PC-9 (cell line): ENCODE results near the gene HAGHL. TPM values are rescaled to one million over a fixed set of nuclear protein-coding genes. Genes with fewer than 3 reads are reported as not detected.

Source experiments
- BruUV-seq: library from RNA; stranded (reverse); fragments of 400-500 nt; replicated peaks from 2 replicates; lab custom pipeline; 2021; lab: Mats Ljungman, UMichigan
- CTCF ChIA-PET: fragments of 300-600 bp; sonication (Branson Sonifier 250); formaldehyde crosslinking; loops from one replicate; lab custom pipeline; 2022; ENCODE audit warnings: antibody characterized with exemption; lab: Charles Lee
- POLR2A ChIA-PET: fragments of 300-600 bp; sonication (Branson Sonifier 250); formaldehyde crosslinking; loops from one replicate; lab custom pipeline; 2022; ENCODE audit warnings: antibody characterized with exemption; ENCODE audit not compliant: unreplicated experiment; lab: Charles Lee
- DNase-seq, 2 experiments: peaks; one replicate each; pipeline versions ENCODE4 v3.0.0 to v3.0.0-alpha.2; 2015 to 2022; ENCODE audit warnings: mixed read lengths in 1 of 2
- H2AFZ ChIP-seq: fragments of 200-600 bp; sonication (generic); 2 replicates; pipeline ENCODE4 v1.8.1; 2017; ENCODE audit warnings: antibody characterized with exemption
- H3F3A ChIP-seq: fragments of 200-600 bp; sonication (generic); 2 replicates; pipeline ENCODE4 v1.8.1; 2017; ENCODE audit warnings: antibody characterized with exemption, mild to moderate bottlenecking, low read depth; ENCODE audit not compliant: insufficient read depth
- H3K27ac ChIP-seq: fragments of 200-600 bp; sonication (generic); 2 replicates; pipeline ENCODE4 v1.6.1; 2016; ENCODE audit warnings: mixed run types
- H3K27me3 ChIP-seq: fragments of 200-600 bp; sonication (generic); 2 replicates; pipeline ENCODE4 v1.6.1; 2016; ENCODE audit warnings: low read depth, mixed run types; ENCODE audit not compliant: insufficient read depth
- H3K36me3 ChIP-seq: fragments of 200-600 bp; sonication (generic); 2 replicates; pipeline ENCODE4 v1.6.1; 2016; ENCODE audit warnings: low read depth, mixed run types
- H3K4me1 ChIP-seq: fragments of 200-600 bp; sonication (generic); replicated peaks from 2 replicates; pipeline ENCODE4 v1.6.1; 2016; ENCODE audit warnings: mixed run types; ENCODE audit not compliant: insufficient read depth
- H3K4me2 ChIP-seq: fragments of 200-600 bp; sonication (generic); 2 replicates; pipeline ENCODE4 v1.6.1; 2017; ENCODE audit warnings: mixed run types
- H3K4me3 ChIP-seq: fragments of 200-600 bp; sonication (generic); 2 replicates; pipeline ENCODE4 v1.6.1; 2016; ENCODE audit warnings: mixed run types
- H3K79me2 ChIP-seq: fragments of 200-600 bp; sonication (generic); 2 replicates; pipeline ENCODE4 v1.6.1; 2017; ENCODE audit warnings: low read depth, mixed run types
- H3K9me2 ChIP-seq: fragments of 200-600 bp; sonication (generic); 2 replicates; pipeline ENCODE4 v1.8.1; 2017; ENCODE audit warnings: mild to moderate bottlenecking; ENCODE audit not compliant: insufficient read depth
- H3K9me3 ChIP-seq: fragments of 200-600 bp; sonication (generic); 2 replicates; pipeline ENCODE4 v1.8.1; 2016; ENCODE audit warnings: low read depth; ENCODE audit not compliant: insufficient read depth
- H4K20me1 ChIP-seq: fragments of 200-600 bp; sonication (generic); 2 replicates; pipeline ENCODE4 v1.8.1; 2017; ENCODE audit not compliant: insufficient read depth
- EZH2 ChIP-seq: fragments of 200-600 bp; sonication (generic); IDR thresholded peaks from 2 replicates; pipeline ENCODE4 v1.8.0; 2017; ENCODE audit warnings: antibody characterized with exemption, low read depth
- intact Hi-C: fragments of 100-400 bp; cut with micrococcal nuclease; formaldehyde crosslinking; loops from one replicate; pipeline ENCODE4 v1.10.0; 2022; ENCODE audit not compliant: unreplicated experiment
- total RNA-seq: library from RNA; stranded (reverse); gene quantifications from 2 replicates; pipeline ENCODE4 v1.2.3, GENCODE V29; 2021
- TF ChIP-seq, protein P1 (sequence below): fragments of 200-600 bp; sonication (generic); conservative IDR thresholded peaks from 2 replicates; pipeline ENCODE4 v1.6.1; 2017; ENCODE audit warnings: mixed run types, antibody characterized with exemption, mild to moderate bottlenecking, moderate library complexity

The HAGHL gene
- total RNA-seq, 1 experiment from 2014 or later = 31.0 TPM

DNA sequence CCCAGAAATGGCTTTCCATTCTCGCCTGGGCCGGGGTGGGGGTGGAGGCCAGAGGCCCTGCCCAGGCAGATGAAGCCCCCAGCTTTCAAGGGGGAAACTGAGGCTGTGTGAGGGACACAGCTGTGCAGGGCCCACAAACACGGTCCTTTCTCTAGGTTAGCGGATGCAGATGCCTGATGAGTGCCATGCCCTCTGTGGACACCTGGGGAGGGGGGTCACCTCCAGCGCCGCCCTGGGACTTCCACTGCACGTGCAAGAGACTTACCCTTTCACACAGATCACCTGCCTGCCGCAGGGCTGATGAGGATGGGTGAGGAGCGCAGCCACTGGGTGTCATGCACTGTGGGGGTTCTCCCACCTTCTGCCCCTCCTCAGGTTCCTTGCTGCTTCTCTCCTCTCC, 8.5 kb upstream of the HAGHL start:
- Histone ChIP-seq H3K9me2 (no peaks in the 10 kb centered on the region), H3K4me3 (no peak overlapping the region), H2AFZ (no peak overlapping the region), H3K27ac (no peak overlapping the region), H3K4me2 (0 out of 2 replicates have a peak overlapping the region, but pooled peaks have one; percentile 94), H3K4me1 (peaks cover 45% of the 10 kb centered on the region), H3K9me3 (no peaks in the 10 kb centered on the region), H3K27me3 (no peaks in the 10 kb centered on the region), H3F3A (peaks cover 42% of the 10 kb centered on the region; the same call in 1 of the 2 replicates), H3K79me2 (peaks cover 8% of the 10 kb centered on the region), H4K20me1 (peaks cover 12% of the 10 kb centered on the region; the same call in 1 of the 2 replicates), H3K36me3 (no peaks in the 10 kb centered on the region)
- CTCF ChIA-PET = no interaction called here
- DNase-seq = no peak
- no TSS peak for BruUV-seq
- no peak for TF ChIP-seq EZH2
- TF ChIP-seq, protein P1, sequence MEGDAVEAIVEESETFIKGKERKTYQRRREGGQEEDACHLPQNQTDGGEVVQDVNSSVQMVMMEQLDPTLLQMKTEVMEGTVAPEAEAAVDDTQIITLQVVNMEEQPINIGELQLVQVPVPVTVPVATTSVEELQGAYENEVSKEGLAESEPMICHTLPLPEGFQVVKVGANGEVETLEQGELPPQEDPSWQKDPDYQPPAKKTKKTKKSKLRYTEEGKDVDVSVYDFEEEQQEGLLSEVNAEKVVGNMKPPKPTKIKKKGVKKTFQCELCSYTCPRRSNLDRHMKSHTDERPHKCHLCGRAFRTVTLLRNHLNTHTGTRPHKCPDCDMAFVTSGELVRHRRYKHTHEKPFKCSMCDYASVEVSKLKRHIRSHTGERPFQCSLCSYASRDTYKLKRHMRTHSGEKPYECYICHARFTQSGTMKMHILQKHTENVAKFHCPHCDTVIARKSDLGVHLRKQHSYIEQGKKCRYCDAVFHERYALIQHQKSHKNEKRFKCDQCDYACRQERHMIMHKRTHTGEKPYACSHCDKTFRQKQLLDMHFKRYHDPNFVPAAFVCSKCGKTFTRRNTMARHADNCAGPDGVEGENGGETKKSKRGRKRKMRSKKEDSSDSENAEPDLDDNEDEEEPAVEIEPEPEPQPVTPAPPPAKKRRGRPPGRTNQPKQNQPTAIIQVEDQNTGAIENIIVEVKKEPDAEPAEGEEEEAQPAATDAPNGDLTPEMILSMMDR = no peak
- intact Hi-C loops = no loop called here
- POLR2A ChIA-PET = no interaction called here

DNA sequence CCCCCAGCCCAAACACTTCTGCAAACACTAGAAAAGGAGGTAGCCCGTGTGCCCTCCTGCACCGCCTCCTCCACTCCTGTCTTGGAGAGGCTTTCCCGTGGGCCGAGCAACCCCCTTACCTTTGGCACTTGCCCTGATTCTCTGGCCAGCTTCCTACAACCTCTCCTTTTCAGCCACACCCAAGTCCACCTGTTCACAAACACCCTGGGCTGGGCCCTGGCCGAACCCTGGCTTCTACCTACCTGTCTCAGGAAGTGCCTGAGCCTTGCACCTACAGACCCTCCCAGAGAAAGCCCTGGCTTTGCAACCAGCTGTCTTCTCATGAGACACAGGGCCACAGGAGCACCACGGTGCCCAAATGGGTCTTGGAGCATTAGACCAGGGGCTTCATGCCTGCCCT, 8.0 kb upstream of the HAGHL start:
- no peaks in the 10 kb centered on the region for H3K36me3 ChIP-seq
- TF ChIP-seq, protein P1 = no peak
- TF ChIP-seq EZH2 = no peak
- peak overlapping the region; percentile 94; the same call in 1 of the 2 replicates for H3K4me2 ChIP-seq
- ChIA-PET POLR2A (no interaction called here), CTCF (interaction anchor here (1.1 kb wide), 1 partner anchor 97 kb away, joined by 3 read pairs; no protein-coding TSS in a partner anchor)
- intact Hi-C loops = no loop called here
- no peak overlapping the region for H2AFZ ChIP-seq
- H3F3A ChIP-seq = peaks cover 38% of the 10 kb centered on the region; the same call in 1 of the 2 replicates
- H3K4me1 ChIP-seq = peaks cover 43% of the 10 kb centered on the region
- peaks cover 12% of the 10 kb centered on the region; the same call in 1 of the 2 replicates for H4K20me1 ChIP-seq
- H3K27ac ChIP-seq = no peak overlapping the region
- no TSS peak for BruUV-seq
- no peak overlapping the region for H3K4me3 ChIP-seq
- no peaks in the 10 kb centered on the region for H3K9me2 ChIP-seq
- H3K27me3 ChIP-seq = no peaks in the 10 kb centered on the region
- no peak for DNase-seq
- no peaks in the 10 kb centered on the region for H3K9me3 ChIP-seq
- peaks cover 8% of the 10 kb centered on the region for H3K79me2 ChIP-seq

DNA sequence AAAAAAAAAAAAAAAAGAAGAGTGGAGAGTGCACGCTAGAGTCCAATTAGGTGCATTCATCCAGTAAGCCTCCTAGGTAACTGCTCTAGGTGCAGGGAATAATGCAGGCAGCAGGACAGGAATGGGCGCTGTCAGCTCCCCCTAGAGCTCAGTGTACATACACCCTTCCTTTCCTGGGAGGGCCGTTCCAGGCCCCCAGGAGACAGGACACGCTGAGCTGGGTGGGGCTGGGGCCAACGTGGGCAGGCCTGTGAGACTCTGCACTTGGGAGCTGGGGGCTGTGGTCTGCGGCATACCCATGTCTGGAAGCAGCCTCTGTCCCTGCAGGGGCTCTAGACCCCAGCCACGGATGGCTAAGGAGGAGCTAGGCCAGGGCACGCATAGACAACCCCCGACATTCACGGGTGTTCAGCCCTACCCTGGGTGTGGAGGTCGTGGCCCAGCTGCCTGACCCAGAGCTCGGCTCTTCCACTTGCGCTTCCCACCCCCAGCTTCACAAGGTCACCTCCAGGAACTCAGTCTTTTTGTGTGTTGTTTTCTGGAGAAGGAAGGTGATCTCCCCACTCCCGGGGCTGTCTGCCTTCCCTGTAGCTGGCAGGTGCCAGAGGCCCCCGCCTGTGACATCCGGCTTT, 7.0 kb upstream of the HAGHL start:
- Histone ChIP-seq H3K4me1 (peaks cover 35% of the 10 kb centered on the region), H4K20me1 (peaks cover 12% of the 10 kb centered on the region; the same call in 1 of the 2 replicates), H2AFZ (no peak overlapping the region), H3F3A (peaks cover 31% of the 10 kb centered on the region; the same call in 1 of the 2 replicates), H3K4me3 (peak overlapping the region; percentile 98), H3K36me3 (no peaks in the 10 kb centered on the region), H3K9me2 (no peaks in the 10 kb centered on the region), H3K27ac (peak overlapping the region; percentile 55; the same call in 1 of the 2 replicates), H3K4me2 (peak overlapping the region; percentile 94), H3K79me2 (peaks cover 8% of the 10 kb centered on the region), H3K9me3 (no peaks in the 10 kb centered on the region), H3K27me3 (no peaks in the 10 kb centered on the region)
- TF ChIP-seq EZH2 = no peak
- TF ChIP-seq, protein P1 = no peak
- intact Hi-C loops = loop anchor here (2.0 kb wide), 1 partner anchor 65 kb away; no protein-coding TSS in a partner anchor
- peak in 1 of 2 experiments; percentile 43 for DNase-seq
- BruUV-seq = no TSS peak
- CTCF ChIA-PET = interaction anchor here (0.5 to 1.1 kb wide), 6 partner anchors 15 to 350 kb away, joined by 3 to 11 read pairs (median 4); partner anchors contain the start of genes MRPL28 and STUB1
- POLR2A ChIA-PET = interaction anchor here (0.5 to 1.0 kb wide), 5 partner anchors 8 to 154 kb away, joined by 4 to 9 read pairs (median 5); partner anchors contain the start of genes CIAO3 and METTL26
